ENCODE measurements around the gene PGD.

- TF ChIP-seq, protein P1, sequence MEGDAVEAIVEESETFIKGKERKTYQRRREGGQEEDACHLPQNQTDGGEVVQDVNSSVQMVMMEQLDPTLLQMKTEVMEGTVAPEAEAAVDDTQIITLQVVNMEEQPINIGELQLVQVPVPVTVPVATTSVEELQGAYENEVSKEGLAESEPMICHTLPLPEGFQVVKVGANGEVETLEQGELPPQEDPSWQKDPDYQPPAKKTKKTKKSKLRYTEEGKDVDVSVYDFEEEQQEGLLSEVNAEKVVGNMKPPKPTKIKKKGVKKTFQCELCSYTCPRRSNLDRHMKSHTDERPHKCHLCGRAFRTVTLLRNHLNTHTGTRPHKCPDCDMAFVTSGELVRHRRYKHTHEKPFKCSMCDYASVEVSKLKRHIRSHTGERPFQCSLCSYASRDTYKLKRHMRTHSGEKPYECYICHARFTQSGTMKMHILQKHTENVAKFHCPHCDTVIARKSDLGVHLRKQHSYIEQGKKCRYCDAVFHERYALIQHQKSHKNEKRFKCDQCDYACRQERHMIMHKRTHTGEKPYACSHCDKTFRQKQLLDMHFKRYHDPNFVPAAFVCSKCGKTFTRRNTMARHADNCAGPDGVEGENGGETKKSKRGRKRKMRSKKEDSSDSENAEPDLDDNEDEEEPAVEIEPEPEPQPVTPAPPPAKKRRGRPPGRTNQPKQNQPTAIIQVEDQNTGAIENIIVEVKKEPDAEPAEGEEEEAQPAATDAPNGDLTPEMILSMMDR (IDR thresholded peaks at IDR 0.05), result no peak
- TF ChIP-seq EZH2 (IDR thresholded peaks at IDR 0.05) (no peak), EZH2phosphoT487 (IDR thresholded peaks at IDR 0.05) (no peak)
These were observed 2.0 kb upstream of the PGD start for GRCh38 chr1:10396870-10397269.
